ENCODE data around the gene RANBP3.

GRCh38 chr19:5987077-5987818 is 9.3 kb upstream of the RANBP3 start:
- TF ChIP-seq EP300 (IDR thresholded peaks at IDR 0.05; ENCODE audit: low read depth) (no peak), CTCF (IDR thresholded peaks at IDR 0.05) (peak; percentile 92 to 98 (median 92)), POLR2A (IDR thresholded peaks at IDR 0.05) (no peak)
